ENCODE data around the gene GHDC.
"Not testable (repeated sequence)": the region's sequence is repeated elsewhere in the genome, so short reads cannot be mapped to it uniquely, and the experiment has no call there.

The GHDC gene

DNA sequence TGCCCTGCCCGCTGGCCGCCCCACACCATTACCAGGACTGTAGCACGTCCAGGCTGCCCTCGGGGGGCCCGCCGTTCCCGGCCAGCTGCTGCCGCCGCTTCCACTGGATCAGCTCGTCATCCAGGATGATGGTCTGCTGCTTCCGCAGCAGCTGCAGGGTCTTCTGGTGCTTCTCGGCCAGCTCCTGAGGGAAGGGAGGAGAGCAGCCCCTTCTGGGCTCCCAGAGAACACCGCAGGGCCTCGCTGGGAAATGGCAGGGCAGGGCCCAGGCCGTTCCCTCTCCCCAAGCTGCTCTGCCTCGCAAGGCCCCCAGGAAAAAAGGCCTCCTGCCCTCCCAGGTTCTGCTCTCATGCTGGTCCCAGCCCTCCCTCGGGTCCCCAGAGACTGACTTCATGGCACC, 25.0 kb upstream of the GHDC start:
- ATAC-seq: not testable (repeated sequence)

GRCh38 chr17:42214156-42214555, 19.9 kb upstream of the GHDC start:
- Mint-ChIP-seq H3K27ac (no peak overlapping the region), H3K27me3 (no peaks in the 10 kb centered on the region), H3K9me3 (no peaks in the 10 kb centered on the region), H3K36me3 (peaks cover 63% of the 10 kb centered on the region), H3K4me1 (no peaks in the 10 kb centered on the region), H3K4me3 (no peak overlapping the region)
- ATAC-seq: no peak

More for the DNA sequence above, 25.0 kb upstream of the GHDC start:
- not testable (repeated sequence) for H3K27me3 Mint-ChIP-seq, H3K4me3 Mint-ChIP-seq, H3K27ac Mint-ChIP-seq, H3K4me1 Mint-ChIP-seq, H3K9me3 Mint-ChIP-seq
- H3K36me3 Mint-ChIP-seq: peaks cover 59% of the 10 kb centered on the region

DNA sequence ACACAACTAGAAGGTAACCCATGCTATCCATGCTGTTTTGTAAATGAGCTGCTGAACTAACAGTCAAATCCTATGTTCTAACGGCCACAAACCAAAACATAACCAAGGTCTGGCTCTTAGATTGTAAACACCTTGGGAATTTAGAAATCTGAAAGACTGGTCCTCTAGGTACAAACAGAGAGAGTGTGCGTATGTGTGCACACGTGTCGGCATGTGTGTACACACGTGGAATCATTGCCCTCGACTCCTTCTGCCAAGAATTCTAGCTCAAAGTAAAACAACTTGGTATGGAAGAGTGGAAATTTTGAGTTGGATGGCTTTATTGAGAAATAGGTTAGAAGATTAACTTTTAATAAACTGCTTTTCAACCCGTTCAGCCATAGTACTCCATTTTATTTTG, 18.1 kb upstream of the GHDC start:
- Mint-ChIP-seq H3K9me3 (no peaks in the 10 kb centered on the region), H3K27ac (no peak overlapping the region), H3K4me1 (no peaks in the 10 kb centered on the region), H3K4me3 (no peak overlapping the region), H3K36me3 (peaks cover 53% of the 10 kb centered on the region), H3K27me3 (no peaks in the 10 kb centered on the region)
- no peak for ATAC-seq

DNA sequence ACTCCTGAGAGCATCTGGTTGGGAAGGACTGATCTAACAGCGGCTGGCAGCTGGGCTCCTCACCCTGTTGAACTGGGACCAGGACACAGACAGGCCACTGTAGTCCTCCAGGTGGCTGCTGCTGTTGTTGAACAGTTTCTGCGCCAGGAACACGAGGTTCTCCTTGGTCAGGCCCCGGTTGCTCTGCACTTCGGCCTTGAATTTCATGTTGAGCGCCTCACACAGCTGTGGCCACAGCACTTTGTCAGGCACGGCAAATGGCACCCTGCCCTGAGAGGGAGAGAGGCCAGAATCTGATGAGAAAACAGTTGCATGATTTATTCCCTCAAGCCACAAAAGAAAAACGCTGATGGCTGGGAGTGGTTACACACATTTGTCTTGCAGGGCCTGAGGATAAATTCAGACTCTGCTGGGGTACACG, 17.6 kb upstream of the GHDC start:
- H3K4me3 Mint-ChIP-seq, H3K4me1 Mint-ChIP-seq, ATAC-seq, H3K27ac Mint-ChIP-seq, H3K27me3 Mint-ChIP-seq, H3K9me3 Mint-ChIP-seq: not testable (repeated sequence)
- peaks cover 48% of the 10 kb centered on the region for H3K36me3 Mint-ChIP-seq

- Mint-ChIP-seq H3K36me3 (peaks cover 46% of the 10 kb centered on the region), H3K9me3 (no peaks in the 10 kb centered on the region), H3K27me3 (no peaks in the 10 kb centered on the region), H3K4me1 (no peaks in the 10 kb centered on the region), H3K27ac (no peak overlapping the region), H3K4me3 (no peak overlapping the region)
- ATAC-seq: no peak
Measured at GRCh38 chr17:42210046-42210445, 15.8 kb upstream of the GHDC start.

DNA sequence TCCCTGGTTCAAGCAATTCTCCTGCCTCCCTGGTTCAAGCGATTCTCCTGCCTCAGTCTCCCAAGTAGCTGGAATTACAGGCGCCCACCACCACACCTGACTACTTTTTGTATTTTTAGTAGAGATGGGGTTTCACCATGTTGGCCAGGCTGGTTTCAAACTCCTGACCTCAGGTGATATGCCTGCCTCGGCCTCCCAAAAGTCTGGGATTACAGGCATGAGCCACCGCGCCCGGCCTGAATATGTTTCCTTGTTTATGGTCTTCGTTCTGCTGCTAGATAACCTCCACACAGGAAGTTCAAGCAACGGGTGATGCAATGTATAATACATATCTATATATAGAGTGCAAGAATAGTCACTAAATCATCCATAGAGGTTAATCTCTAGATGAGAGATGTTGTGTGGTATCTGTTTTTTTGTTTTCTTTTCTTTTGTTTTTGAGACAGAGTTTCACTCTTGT, 11.9 kb upstream of the GHDC start:
- not testable (repeated sequence) for H3K27ac Mint-ChIP-seq, H3K27me3 Mint-ChIP-seq, H3K4me1 Mint-ChIP-seq, ATAC-seq, H3K4me3 Mint-ChIP-seq, H3K9me3 Mint-ChIP-seq
- peaks cover 55% of the 10 kb centered on the region for H3K36me3 Mint-ChIP-seq

- H3K4me3 Mint-ChIP-seq: no peak overlapping the region
- no peaks in the 10 kb centered on the region for H3K9me3 Mint-ChIP-seq
- H3K27me3 Mint-ChIP-seq: no peaks in the 10 kb centered on the region
- peak overlapping the region; percentile 7 for H3K27ac Mint-ChIP-seq
- no peak for ATAC-seq
- H3K36me3 Mint-ChIP-seq: peaks cover 45% of the 10 kb centered on the region
- peaks cover 15% of the 10 kb centered on the region for H3K4me1 Mint-ChIP-seq
Measured at GRCh38 chr17:42203354-42203753, 9.1 kb upstream of the GHDC start.

GRCh38 chr17:42202696-42203095, 8.4 kb upstream of the GHDC start:
- peaks cover 16% of the 10 kb centered on the region for H3K4me1 Mint-ChIP-seq
- peak overlapping the region; percentile 42 for H3K27ac Mint-ChIP-seq
- no peaks in the 10 kb centered on the region for H3K9me3 Mint-ChIP-seq
- no peak overlapping the region for H3K4me3 Mint-ChIP-seq
- no peak for ATAC-seq
- no peaks in the 10 kb centered on the region for H3K27me3 Mint-ChIP-seq
- peaks cover 45% of the 10 kb centered on the region for H3K36me3 Mint-ChIP-seq

GRCh38 chr17:42202159-42202558, 7.9 kb upstream of the GHDC start:
- Mint-ChIP-seq H3K4me3 (no peak overlapping the region), H3K9me3 (no peaks in the 10 kb centered on the region), H3K27me3 (no peaks in the 10 kb centered on the region), H3K36me3 (peaks cover 45% of the 10 kb centered on the region), H3K4me1 (peaks cover 21% of the 10 kb centered on the region), H3K27ac (peak overlapping the region; percentile 42)
- ATAC-seq: no peak

DNA sequence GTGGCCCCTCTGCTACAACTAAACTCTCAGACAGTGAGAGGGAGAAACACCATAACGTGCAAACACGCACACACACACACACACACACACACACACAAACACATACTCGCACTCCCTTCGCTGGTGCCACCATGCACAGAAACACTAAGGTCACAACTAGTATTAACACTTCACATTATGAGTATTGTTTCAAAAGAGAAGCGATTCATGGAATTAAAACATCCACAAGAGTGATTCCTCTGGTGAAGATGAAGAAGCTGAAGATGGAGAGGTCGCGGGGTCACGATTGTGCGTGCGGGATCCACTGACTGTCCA, 7.1 kb upstream of the GHDC start:
- H3K27ac Mint-ChIP-seq: peak overlapping the region; percentile 42
- H3K36me3 Mint-ChIP-seq: peaks cover 44% of the 10 kb centered on the region
- H3K4me3 Mint-ChIP-seq: no peak overlapping the region

DNA sequence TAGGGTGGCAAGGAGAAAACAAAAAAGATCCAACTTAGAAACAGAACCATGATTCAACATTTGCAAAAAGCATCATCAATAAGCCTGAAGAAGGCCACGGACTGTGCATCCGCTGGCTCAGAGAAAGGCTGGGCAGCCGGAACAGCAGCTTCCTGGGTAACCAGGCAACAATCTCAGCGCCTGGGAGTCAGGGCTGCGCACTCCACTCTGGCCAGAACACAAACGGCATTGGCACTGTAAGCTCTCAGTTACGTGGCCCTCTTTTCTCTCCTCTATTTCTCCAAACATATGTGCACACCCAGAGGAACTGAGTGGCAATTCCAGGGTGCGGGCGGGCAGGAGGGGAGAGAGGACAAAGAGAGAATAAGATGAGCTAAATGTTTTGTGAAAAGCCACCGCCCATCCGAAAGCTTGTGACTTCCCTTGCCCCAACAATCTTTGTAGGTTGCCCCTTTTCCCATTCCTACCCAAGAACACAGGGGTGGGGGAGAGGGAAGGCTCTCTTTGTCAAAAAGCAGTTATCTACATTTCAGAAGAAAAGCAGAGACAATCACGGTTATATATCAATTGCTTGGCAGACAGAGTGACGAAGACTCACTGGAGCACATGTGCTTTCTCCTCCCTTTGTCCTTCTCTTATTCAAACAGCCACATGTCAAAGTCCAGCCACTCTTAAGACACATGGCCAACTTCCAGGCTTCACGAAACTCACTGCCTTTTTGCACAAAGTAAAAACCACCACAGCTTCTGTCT, 6.6 kb upstream of the GHDC start:
- Mint-ChIP-seq H3K27me3 (no peaks in the 10 kb centered on the region), H3K27ac (peak overlapping the region; percentile 87), H3K4me3 (no peak overlapping the region), H3K9me3 (no peaks in the 10 kb centered on the region), H3K36me3 (peaks cover 38% of the 10 kb centered on the region), H3K4me1 (peaks cover 21% of the 10 kb centered on the region)
- ATAC-seq: no peak

More for the DNA sequence above, 7.1 kb upstream of the GHDC start:
- no peak for ATAC-seq
- no peaks in the 10 kb centered on the region for H3K27me3 Mint-ChIP-seq
- no peaks in the 10 kb centered on the region for H3K9me3 Mint-ChIP-seq
- peaks cover 21% of the 10 kb centered on the region for H3K4me1 Mint-ChIP-seq

GRCh38 chr17:42199416-42200011, 5.2 kb upstream of the GHDC start:
- Mint-ChIP-seq H3K4me1 (peaks cover 23% of the 10 kb centered on the region), H3K27me3 (no peaks in the 10 kb centered on the region), H3K9me3 (no peaks in the 10 kb centered on the region), H3K36me3 (peaks cover 30% of the 10 kb centered on the region), H3K4me3 (no peak overlapping the region), H3K27ac (peak overlapping the region; percentile 87)
- ATAC-seq: peak; percentile 38

- Mint-ChIP-seq H3K27ac (peak overlapping the region; percentile 87), H3K36me3 (peaks cover 26% of the 10 kb centered on the region), H3K4me1 (peaks cover 29% of the 10 kb centered on the region), H3K9me3 (no peaks in the 10 kb centered on the region), H3K27me3 (no peaks in the 10 kb centered on the region), H3K4me3 (no peak overlapping the region)
- peak; percentile 85 for ATAC-seq
Measured at GRCh38 chr17:42198897-42199296, 4.6 kb upstream of the GHDC start.

- H3K9me3 Mint-ChIP-seq: no peaks in the 10 kb centered on the region
- no peak overlapping the region for H3K4me3 Mint-ChIP-seq
- ATAC-seq: no peak
- no peaks in the 10 kb centered on the region for H3K27me3 Mint-ChIP-seq
- H3K4me1 Mint-ChIP-seq: peaks cover 42% of the 10 kb centered on the region
- no peak overlapping the region for H3K27ac Mint-ChIP-seq
- peaks cover 15% of the 10 kb centered on the region for H3K36me3 Mint-ChIP-seq
Measured at GRCh38 chr17:42197564-42198156, 3.4 kb upstream of the GHDC start.

DNA sequence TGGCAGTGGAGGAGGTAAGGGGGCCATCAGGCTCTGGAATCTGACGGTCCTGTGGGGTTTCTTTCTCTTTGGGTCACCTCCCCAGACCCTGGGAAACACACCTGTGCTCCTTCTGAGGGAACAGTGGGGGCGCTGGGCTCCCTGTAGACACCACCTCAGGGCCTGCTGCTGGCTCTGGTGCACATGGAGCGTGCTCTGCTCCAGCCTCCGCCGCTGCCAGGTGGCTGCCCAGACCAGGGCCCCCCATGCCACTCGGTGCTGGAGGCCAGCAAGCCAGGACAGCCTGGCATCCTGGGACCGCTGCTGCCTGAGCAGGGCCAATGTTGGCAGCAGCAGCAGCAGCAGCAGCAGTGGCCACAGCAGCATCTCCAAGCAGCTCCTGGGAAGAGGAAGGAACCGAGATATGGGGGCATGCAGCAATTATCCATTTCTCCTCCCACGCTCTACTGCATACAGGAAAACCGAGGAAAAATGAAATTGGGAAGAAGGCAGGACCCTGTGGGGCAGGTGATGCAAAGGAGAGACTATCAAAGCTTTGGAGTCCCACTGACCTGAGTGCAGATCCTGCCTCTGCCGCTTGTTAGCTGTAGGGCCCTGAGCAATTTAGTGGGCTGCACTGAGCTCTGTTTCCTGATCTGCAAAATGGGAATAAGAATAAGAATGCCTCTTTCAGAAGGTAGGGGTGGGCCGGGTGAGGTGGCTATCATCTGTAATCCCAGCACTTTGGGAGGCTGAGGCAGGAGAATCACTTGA, 902 bp downstream of the GHDC start:
- H3K27ac Mint-ChIP-seq: peak overlapping the region; percentile 93
- peaks cover 5% of the 10 kb centered on the region for H3K36me3 Mint-ChIP-seq
- H3K4me1 Mint-ChIP-seq: peaks cover 36% of the 10 kb centered on the region
- peak overlapping the region; percentile 98 for H3K4me3 Mint-ChIP-seq
- no peaks in the 10 kb centered on the region for H3K27me3 Mint-ChIP-seq
- no peaks in the 10 kb centered on the region for H3K9me3 Mint-ChIP-seq
- ATAC-seq: no peak
